Left colon (tissue), 2 donors: ENCODE results near the gene NCKAP1. TPM values are rescaled to one million over a fixed set of nuclear protein-coding genes. Genes with fewer than 3 reads are reported as not detected.
"Not testable (repeated sequence)": the region's sequence is repeated elsewhere in the genome, so short reads cannot be mapped to it uniquely, and the experiment has no call there.

Source experiments
- ATAC-seq: fragments of 200-7000 bp; cut with Tn5 transposase; one replicate; pipeline ENCODE4 v1.9.1; 2020; ENCODE audit warnings: mild to moderate bottlenecking, moderate library complexity
- DNase-seq, 2 donors: peaks; one replicate each; pipeline ENCODE4 v3.0.0-alpha.2; 2020
- intact Hi-C, 2 donors: fragments of 100-400 bp; cut with DNase I in 1 of 2; cut with micrococcal nuclease in 1 of 2; formaldehyde crosslinking; loops; one replicate each; pipeline versions ENCODE4 v1.11.2 to v1.14.0; 2022; cut with DNase I, micrococcal nuclease
- total RNA-seq, 2 donors: library from RNA; stranded (reverse); fragmentation: NEBNext Ultra II Directional; extraction: Animal tissue kit (Norgen Biotek cat#: 25700); gene quantifications; one replicate each; pipeline ENCODE4 v1.2.1, GENCODE V29; 2021
- donor health status: DM: no; HTN: no; CAD: no.
- donor health status: DM: yes; HTN: yes; CAD: no.

The NCKAP1 gene
- total RNA-seq, 2 donors from 2014 or later: 108 to 119 TPM

DNA sequence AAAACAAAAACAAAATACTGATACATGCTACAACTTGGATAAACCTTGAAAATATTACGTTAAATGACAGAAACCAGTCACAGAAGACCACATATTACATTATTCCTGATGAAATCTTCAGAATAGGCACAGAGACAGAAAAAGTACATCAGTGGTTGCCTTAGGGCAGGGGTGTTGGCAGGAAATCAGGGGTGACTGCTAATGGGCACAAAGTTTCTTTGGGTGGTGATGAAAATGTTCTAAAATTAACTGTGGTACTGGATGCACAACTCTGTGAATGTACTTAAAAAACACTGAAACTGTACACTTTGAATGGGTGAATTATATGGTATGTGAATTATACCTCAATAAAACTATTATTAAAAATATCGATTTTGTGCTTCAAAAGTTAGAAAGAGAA is 16.6 kb downstream of the NCKAP1 start:
- ATAC-seq (no peak), DNase-seq (no peak)
- intact Hi-C loops: no loop called here

- intact Hi-C loops: no loop called here
- no peak for ATAC-seq
- DNase-seq: no peak
These were observed 18.4 kb downstream of the NCKAP1 start for GRCh38 chr2:183019718-183020442.

- ATAC-seq, DNase-seq, intact Hi-C loops: not testable (repeated sequence)
These were observed 20.4 kb downstream of the NCKAP1 start for GRCh38 chr2:183017845-183018244.

DNA sequence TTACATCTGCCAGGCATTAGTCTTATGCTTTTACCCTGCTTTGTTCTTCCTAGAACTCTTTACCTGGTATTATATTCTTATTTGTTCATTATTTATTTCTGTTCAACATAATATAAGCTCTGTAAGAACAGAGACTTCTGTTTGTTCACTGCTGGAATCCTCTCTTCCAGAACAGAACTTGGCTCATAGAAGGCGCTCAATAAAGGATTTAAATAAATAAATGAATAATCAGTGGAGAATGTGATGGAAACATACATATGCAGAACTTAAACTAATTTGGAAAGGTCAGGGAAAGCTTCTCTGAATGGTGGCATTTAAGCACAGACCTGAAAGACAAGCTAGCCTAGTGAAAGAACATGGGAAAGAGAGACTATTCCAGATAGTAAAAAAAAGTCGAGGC is 24.3 kb downstream of the NCKAP1 start:
- intact Hi-C loops: no loop called here
- no peak for DNase-seq
- no peak for ATAC-seq

GRCh38 chr2:183011743-183012142 is 26.5 kb downstream of the NCKAP1 start:
- DNase-seq (no peak), ATAC-seq (no peak)
- intact Hi-C loops: no loop called here

DNA sequence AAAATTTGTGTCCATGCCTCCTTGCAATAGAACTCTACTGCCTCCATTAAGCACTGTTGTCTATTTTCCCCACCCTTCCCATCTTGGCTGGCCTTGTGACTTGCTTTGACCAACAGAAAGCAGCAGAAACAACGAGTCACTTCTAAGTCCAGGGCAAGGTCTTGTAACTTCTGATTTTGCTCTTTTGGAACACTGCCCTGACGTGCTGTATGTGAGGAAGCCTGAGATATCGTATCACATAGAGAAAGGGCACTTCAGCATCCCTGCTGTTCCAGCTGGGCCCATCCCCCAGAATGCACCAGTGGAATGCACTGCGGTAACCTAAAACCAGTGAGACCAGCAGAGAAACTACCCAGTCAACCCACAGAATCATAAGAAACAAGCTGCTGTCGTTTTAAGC is 28.1 kb downstream of the NCKAP1 start:
- intact Hi-C loops: no loop called here
- no peak for DNase-seq
- no peak for ATAC-seq

GRCh38 chr2:183009249-183009899 is 28.9 kb downstream of the NCKAP1 start:
- ATAC-seq (no peak), DNase-seq (no peak)
- intact Hi-C loops: no loop called here

DNA sequence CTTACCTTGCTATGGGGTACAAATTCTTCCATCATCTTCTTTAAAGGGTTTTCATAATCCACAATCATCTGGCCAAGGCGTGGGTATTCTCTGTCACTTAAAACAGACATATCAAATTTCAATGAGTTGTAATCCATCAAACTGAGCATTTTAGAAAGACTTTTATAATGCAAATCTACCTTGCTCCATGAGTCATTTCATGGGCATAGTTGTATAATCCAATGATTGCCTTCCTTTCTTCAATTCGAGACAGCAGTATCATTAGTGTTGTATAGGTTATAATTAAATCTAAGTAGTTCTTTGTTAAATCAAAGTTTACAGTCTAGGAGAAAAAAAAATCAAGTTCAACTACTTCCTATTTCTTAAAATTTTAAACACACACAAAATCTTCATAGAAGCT is 36.3 kb downstream of the NCKAP1 start:
- no peak for ATAC-seq

GRCh38 chr2:183000846-183001245 is 37.4 kb downstream of the NCKAP1 start:
- ATAC-seq (no peak), DNase-seq (no peak)
- intact Hi-C loops: no loop called here

More for the DNA sequence above, 36.3 kb downstream of the NCKAP1 start:
- DNase-seq: no peak
- intact Hi-C loops: no loop called here

- intact Hi-C loops: no loop called here
- ATAC-seq (no peak), DNase-seq (no peak)
These were observed 38.8 kb downstream of the NCKAP1 start for GRCh38 chr2:182999348-183000028.

- no peak for ATAC-seq
- DNase-seq: no peak
These were observed 43.9 kb downstream of the NCKAP1 start for GRCh38 chr2:182994228-182994912.

DNA sequence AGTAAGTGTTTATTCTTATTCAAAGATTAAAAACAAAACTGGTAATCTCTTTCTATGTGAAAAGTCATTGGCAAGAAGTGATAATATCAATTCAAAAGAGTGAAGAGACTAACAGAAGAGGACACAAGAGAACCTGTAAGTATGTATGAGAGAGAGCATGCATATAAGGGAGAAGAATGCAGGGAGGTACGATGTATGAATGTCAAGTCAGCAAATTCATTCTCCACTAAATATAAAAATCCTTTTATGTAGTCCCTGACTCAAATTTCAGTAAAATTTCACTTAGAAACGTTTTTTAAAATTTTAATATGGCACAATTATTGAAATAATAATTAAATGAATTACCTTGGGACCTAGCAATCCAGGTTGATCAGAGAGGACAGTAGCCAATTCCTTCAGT is 55.3 kb downstream of the NCKAP1 start:
- intact Hi-C loops: no loop called here
- DNase-seq (no peak), ATAC-seq (no peak)

More at GRCh38 chr2:182994228-182994912, 43.9 kb downstream of the NCKAP1 start:
- intact Hi-C loops: no loop called here

DNA sequence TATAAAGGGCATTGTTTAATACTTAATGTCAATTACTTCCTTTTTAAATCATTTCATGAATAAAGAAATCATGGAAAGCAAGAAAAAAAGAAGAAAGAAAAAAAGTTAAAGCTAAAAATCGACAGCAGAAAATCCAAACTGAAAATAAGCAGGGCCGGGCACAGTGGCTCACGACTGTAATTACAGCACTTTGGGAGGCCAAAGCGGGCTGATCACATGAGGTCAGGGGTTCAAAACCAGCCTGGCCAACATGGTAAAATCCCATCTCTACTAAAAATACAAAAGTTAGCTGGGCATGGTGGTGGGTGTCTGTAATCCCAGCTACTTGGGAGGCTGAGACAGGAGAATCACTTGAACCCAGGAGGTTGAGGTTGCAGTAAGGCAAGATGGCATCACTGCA is 56.8 kb downstream of the NCKAP1 start:
- intact Hi-C loops, DNase-seq, ATAC-seq: not testable (repeated sequence)

- ATAC-seq (no peak), DNase-seq (no peak)
- intact Hi-C loops: no loop called here
These were observed 57.6 kb downstream of the NCKAP1 start for GRCh38 chr2:182980652-182981051.

- DNase-seq: no peak
- intact Hi-C loops: no loop called here
- peak; percentile 73 for ATAC-seq
These were observed 58.1 kb downstream of the NCKAP1 start for GRCh38 chr2:182980115-182980514.

DNA sequence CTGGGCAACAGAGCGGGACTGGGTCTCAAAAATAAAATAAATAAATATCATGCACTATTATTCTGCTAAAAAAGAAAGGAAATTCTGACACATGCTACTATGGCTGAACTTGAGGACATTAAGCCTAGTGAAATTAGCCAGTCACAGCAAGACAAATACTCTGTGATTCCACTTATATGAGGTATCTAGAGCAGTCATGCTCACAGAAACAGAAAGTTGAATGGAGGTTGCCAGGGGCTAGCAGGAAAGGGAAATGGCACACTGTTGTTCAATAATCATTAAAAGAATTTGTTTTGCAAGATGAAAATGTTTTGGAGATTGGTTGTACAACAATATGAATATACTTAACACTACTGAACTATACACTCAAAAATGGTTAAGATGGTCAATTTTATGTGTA is 60.8 kb downstream of the NCKAP1 start:
- intact Hi-C loops: no loop called here
- no peak for ATAC-seq
- no peak for DNase-seq

GRCh38 chr2:182973441-182974352 is 64.6 kb downstream of the NCKAP1 start:
- ATAC-seq (peak; percentile 77), DNase-seq (no peak)
- intact Hi-C loops: no loop called here

- ATAC-seq: peak; percentile 62
- DNase-seq: no peak
- intact Hi-C loops: no loop called here
These were observed 65.7 kb downstream of the NCKAP1 start for GRCh38 chr2:182972548-182972942.
